IMR-90 (cell line): Measurements from ENCODE around the gene ATXN1. TPM values are rescaled to one million over a fixed set of nuclear protein-coding genes. Genes with fewer than 3 reads are reported as not detected.

Source experiments
- ATAC-seq: fragments of 200-7000 bp; cut with Tn5 transposase; 2 replicates; pipeline ENCODE4 v1.9.1; 2020; ENCODE audit warnings: low read depth, mild to moderate bottlenecking, moderate library complexity
- BruUV-seq: library from RNA; stranded (reverse); fragments of 400-500 nt; replicated peaks from 2 replicates; lab custom pipeline; 2021; lab: Mats Ljungman, UMichigan
- CTCF ChIA-PET: fragments of 300-600 bp; formaldehyde crosslinking; extraction: SDS; loops from one replicate; lab custom pipeline; 2021; ENCODE audit warnings: antibody characterized with exemption; lab: Yijun Ruan, JAX
- POLR2A ChIA-PET: fragments of 300-600 bp; sonication (Branson Sonifier 250); formaldehyde crosslinking; loops from one replicate; lab custom pipeline; 2022; ENCODE audit warnings: antibody characterized with exemption; ENCODE audit not compliant: unreplicated experiment; lab: Charles Lee
- DNase-seq: peaks from one replicate; pipeline ENCODE4 v3.0.0; 2013
- H2AFZ ChIP-seq: replicated peaks from 2 replicates; pipeline ENCODE3; 2013; ENCODE audit warnings: low read length, mild to moderate bottlenecking; ENCODE audit not compliant: poor library complexity
- H2AK5ac ChIP-seq: 2 replicates; pipeline ENCODE4 v1.6.1; 2013; ENCODE audit warnings: low read depth, low read length, inconsistent platforms
- H2AK9ac ChIP-seq: replicated peaks from 2 replicates; pipeline ENCODE3; 2013; ENCODE audit warnings: mild to moderate bottlenecking, low read depth, low read length, moderate library complexity; ENCODE audit not compliant: poor library complexity
- H2BK120ac ChIP-seq: 2 replicates; pipeline ENCODE4 v1.6.1; 2013; ENCODE audit warnings: low read depth, low read length, inconsistent platforms
- H2BK15ac ChIP-seq: 3 replicates; pipeline ENCODE4 v1.6.1; 2013; ENCODE audit warnings: low read depth, low read length, inconsistent platforms
- H2BK20ac ChIP-seq: 2 replicates; pipeline ENCODE4 v1.6.1; 2013; ENCODE audit warnings: low read depth, mild to moderate bottlenecking, inconsistent platforms, low read length, moderate library complexity
- H2BK5ac ChIP-seq: 2 replicates; pipeline ENCODE4 v1.6.1; 2013; ENCODE audit warnings: mild to moderate bottlenecking, low read depth, low read length, inconsistent platforms; ENCODE audit not compliant: poor library complexity, severe bottlenecking
- H3K14ac ChIP-seq: replicated peaks from 2 replicates; pipeline ENCODE4 v1.6.1; 2013; ENCODE audit warnings: low read depth, low read length, inconsistent platforms
- H3K18ac ChIP-seq: 2 replicates; pipeline ENCODE4 v1.6.1; 2013; ENCODE audit warnings: low read depth, low read length, control low read depth
- H3K23ac ChIP-seq: 2 replicates; pipeline ENCODE4 v1.6.1; 2013; ENCODE audit warnings: low read depth, low read length, inconsistent platforms
- H3K27ac ChIP-seq: 2 replicates; pipeline ENCODE4 v1.5.1; 2013; ENCODE audit warnings: mild to moderate bottlenecking, control low read depth, low read length; ENCODE audit not compliant: insufficient read depth
- H3K27me3 ChIP-seq: 2 replicates; pipeline ENCODE4 v1.6.1; 2013; ENCODE audit warnings: low read length; ENCODE audit not compliant: control insufficient read depth, insufficient read depth
- H3K36me3 ChIP-seq: 2 replicates; pipeline ENCODE4 v1.6.1; 2013; ENCODE audit warnings: low read length, mixed read lengths; ENCODE audit not compliant: control insufficient read depth, insufficient read depth
- H3K4ac ChIP-seq: 2 replicates; pipeline ENCODE4 v1.6.1; 2013; ENCODE audit warnings: low read depth, low read length, inconsistent platforms
- H3K4me1 ChIP-seq: 2 replicates; pipeline ENCODE4 v1.6.1; 2013; ENCODE audit warnings: low read length, mixed read lengths; ENCODE audit not compliant: control insufficient read depth, insufficient read depth
- H3K4me2 ChIP-seq: 2 replicates; pipeline ENCODE4 v1.6.1; 2013; ENCODE audit warnings: low read depth, mild to moderate bottlenecking, control low read depth, low read length, moderate library complexity
- H3K4me3 ChIP-seq: 2 replicates; pipeline ENCODE4 v1.5.1; 2013; ENCODE audit warnings: low read depth, mild to moderate bottlenecking, control low read depth, low read length, moderate library complexity; ENCODE audit not compliant: insufficient read depth
- H3K56ac ChIP-seq: 2 replicates; pipeline ENCODE4 v1.6.1; 2013; ENCODE audit warnings: low read length, inconsistent platforms; ENCODE audit not compliant: insufficient read depth; ENCODE audit errors: extremely low read depth
- H3K79me1 ChIP-seq, 2 experiments: 2 replicates each; pipeline ENCODE4 v1.6.1; 2013; ENCODE audit warnings: low read length in 2 of 2, inconsistent platforms in 1 of 2, low read depth in 1 of 2
- H3K9ac ChIP-seq: 2 replicates; pipeline ENCODE4 v1.6.1; 2013; ENCODE audit warnings: low read depth, low read length, control low read depth
- H3K9me1 ChIP-seq: 2 replicates; pipeline ENCODE4 v1.6.1; 2013; ENCODE audit warnings: low read length, inconsistent platforms; ENCODE audit not compliant: insufficient read depth
- H3K9me3 ChIP-seq: 2 replicates; pipeline ENCODE4 v1.6.1; 2013; ENCODE audit warnings: low read length; ENCODE audit not compliant: control insufficient read depth, insufficient read depth
- H4K20me1 ChIP-seq: 2 replicates; pipeline ENCODE4 v1.6.1; 2013; ENCODE audit warnings: low read length, inconsistent platforms; ENCODE audit not compliant: insufficient read depth
- H4K5ac ChIP-seq: 2 replicates; pipeline ENCODE4 v1.6.1; 2013; ENCODE audit warnings: mild to moderate bottlenecking, low read depth, low read length, control low read depth
- H4K8ac ChIP-seq, 2 experiments: 2 replicates each; pipeline ENCODE4 v1.6.1; 2013; ENCODE audit warnings: low read depth in 2 of 2, low read length in 2 of 2, control low read depth in 1 of 2, inconsistent platforms in 1 of 2
- H4K91ac ChIP-seq: 2 replicates; pipeline ENCODE4 v1.6.1; 2013; ENCODE audit warnings: low read depth, low read length, inconsistent platforms; ENCODE audit not compliant: insufficient read depth
- CEBPB ChIP-seq: IDR thresholded peaks from 2 replicates; pipeline ENCODE4 v1.6.1; 2012; ENCODE audit warnings: low read depth, low read length, improper control_type of control experiment
- CHD1 ChIP-seq: IDR thresholded peaks from 2 replicates; pipeline ENCODE4 v1.6.1; 2012; ENCODE audit warnings: low read depth, low read length, improper control_type of control experiment
- ELK1 ChIP-seq: fragments of 150-350 bp; IDR thresholded peaks from 2 replicates; pipeline ENCODE4 v1.6.1; 2016; ENCODE audit warnings: low read depth, mild to moderate bottlenecking, low read length, moderate library complexity, borderline replicate concordance
- RAD21 ChIP-seq: IDR thresholded peaks from 2 replicates; pipeline ENCODE4 v1.6.1; 2012; ENCODE audit warnings: low read length, improper control_type of control experiment
- RCOR1 ChIP-seq: IDR thresholded peaks from 2 replicates; pipeline ENCODE4 v1.6.1; 2012; ENCODE audit warnings: mild to moderate bottlenecking, low read length, improper control_type of control experiment; ENCODE audit not compliant: insufficient replicate concordance
- RFX5 ChIP-seq: IDR thresholded peaks from 2 replicates; pipeline ENCODE4 v1.8.0; 2012; ENCODE audit warnings: low read depth, mild to moderate bottlenecking, low read length, moderate library complexity
- USF2 ChIP-seq: fragments of 150-350 bp; IDR thresholded peaks from 2 replicates; pipeline ENCODE4 v1.6.1; 2017; ENCODE audit warnings: mild to moderate bottlenecking, antibody characterized with exemption, low read length, low read depth
- WGBS, 2 experiments: methylation state at CpG; one replicate each; pipeline versions ENCODE4 v1.1.5 to v1.1.7; 2013; ENCODE audit warnings: missing lambda C conversion rate in 2 of 2; ENCODE audit not compliant: insufficient read length in 1 of 2; ENCODE audit errors: extremely low coverage in 2 of 2; 5-methylcytosine and 5-hydroxymethylcytosine counted together
- dilution Hi-C: fragments of 300-500 bp; cut with HindIII; formaldehyde crosslinking; loops from one replicate; pipeline ENCODE4 v1.14.3; 2018; ENCODE audit warnings: low sequenced_read_pairs; ENCODE audit not compliant: unreplicated experiment
- in situ Hi-C: fragments of 300-500 bp; cut with MboI; formaldehyde crosslinking; loops from 3 replicates; pipeline ENCODE4 v1.14.3; 2019; ENCODE audit warnings: low sequenced_read_pairs, inconsistent platforms, mixed read lengths
- intact Hi-C: fragments of 100-400 bp; cut with micrococcal nuclease; formaldehyde crosslinking; loops from 2 replicates; pipeline ENCODE4 v1.10.0; 2022
- polyA plus RNA-seq, 3 experiments: library from polyadenylated mRNA; depleted of rRNA; stranded (reverse); fragments of >200 nt; gene quantifications; 2 replicates each; pipeline ENCODE4 v1.2.3, GENCODE V29; 2012; ENCODE audit warnings: low replicate concordance in 1 of 3
- total RNA-seq: library from RNA; depleted of rRNA; stranded (reverse); fragments of >200 nt; gene quantifications from 2 replicates; pipeline ENCODE4 v1.2.3, GENCODE V29; 2012

Gene ATXN1
- total and polyA plus RNA-seq, 2 of the 4 experiments (the other 2 are of a cell fraction), result 7.3 to 11.1 TPM

GRCh38 chr6:16567071-16567470, 194.2 kb downstream of the ATXN1 start:
- no CpG with 5 or more reads among the region's 1 CpG for WGBS, 2 experiments
- no TSS peak for BruUV-seq
- no peak overlapping the region for H2AK9ac ChIP-seq

More at GRCh38 chr6:16567071-16567470, 194.2 kb downstream of the ATXN1 start:
- intact Hi-C loops, result no loop called here
- peaks cover 4% of the 10 kb centered on the region for H3K4me1 ChIP-seq
- H3K14ac ChIP-seq, result no peak overlapping the region
- no peak overlapping the region for H2AK5ac ChIP-seq
- H2BK120ac ChIP-seq, result no peak overlapping the region
- peaks cover 5% of the 10 kb centered on the region; the same call in 1 of the 2 replicates for H3K36me3 ChIP-seq
- no peak overlapping the region for H3K4ac ChIP-seq
- dilution Hi-C loops, result no loop called here
- peaks cover 9 to 17% of the 10 kb centered on the region in 2 experiments for H3K79me1 ChIP-seq
- H3K4me3 ChIP-seq, result no peak overlapping the region
- no peak overlapping the region for H2AFZ ChIP-seq
- no peak overlapping the region for H4K8ac ChIP-seq
- ChIA-PET POLR2A (no interaction called here), CTCF (no interaction called here)
- DNase-seq (no peak), ATAC-seq (no peak)
- no peaks in the 10 kb centered on the region for H3K27me3 ChIP-seq
- no peak overlapping the region for H3K56ac ChIP-seq
- in situ Hi-C loops, result no loop called here
- H4K20me1 ChIP-seq, result no peaks in the 10 kb centered on the region
- no peak overlapping the region for H3K27ac ChIP-seq
- H3K9ac ChIP-seq, result no peak overlapping the region
- peaks cover 13% of the 10 kb centered on the region; the same call in 1 of the 2 replicates for H3K9me1 ChIP-seq
- TF ChIP-seq CHD1 (no peak), RFX5 (no peak), ELK1 (no peak), USF2 (no peak), CEBPB (no peak), RCOR1 (no peak), RAD21 (no peak)
- no peak overlapping the region for H3K18ac ChIP-seq
- H3K9me3 ChIP-seq, result no peaks in the 10 kb centered on the region
- H4K91ac ChIP-seq, result no peak overlapping the region
- H2BK15ac ChIP-seq, result no peak overlapping the region
- no peak overlapping the region for H3K4me2 ChIP-seq
- no peak overlapping the region for H2BK5ac ChIP-seq
- no peak overlapping the region for H4K5ac ChIP-seq
- H2BK20ac ChIP-seq, result no peak overlapping the region
- H3K23ac ChIP-seq, result no peak overlapping the region
